ENCODE results near the gene EVC2.

The EVC2 gene

DNA sequence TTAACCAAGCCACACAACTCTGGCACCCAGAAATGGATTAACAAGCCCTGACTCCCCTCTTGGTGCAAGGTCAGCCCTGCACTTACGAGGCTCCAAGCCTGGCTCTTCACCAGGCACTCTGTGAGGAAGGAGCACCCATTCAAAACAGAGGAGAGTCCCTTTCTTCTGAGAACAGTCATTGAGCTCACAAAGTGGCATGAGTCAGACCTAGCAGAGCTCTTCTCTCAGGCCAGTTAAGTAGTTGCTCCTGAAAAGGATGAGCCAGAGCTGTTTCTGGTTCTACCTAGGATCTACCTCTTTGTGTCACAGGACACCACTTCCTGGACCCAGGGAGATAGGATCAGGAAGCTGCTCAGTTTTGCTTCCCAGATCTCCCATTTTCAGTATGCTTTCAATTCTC lies 48.2 kb downstream of the EVC2 start:
- no peak for DNase-seq

DNA sequence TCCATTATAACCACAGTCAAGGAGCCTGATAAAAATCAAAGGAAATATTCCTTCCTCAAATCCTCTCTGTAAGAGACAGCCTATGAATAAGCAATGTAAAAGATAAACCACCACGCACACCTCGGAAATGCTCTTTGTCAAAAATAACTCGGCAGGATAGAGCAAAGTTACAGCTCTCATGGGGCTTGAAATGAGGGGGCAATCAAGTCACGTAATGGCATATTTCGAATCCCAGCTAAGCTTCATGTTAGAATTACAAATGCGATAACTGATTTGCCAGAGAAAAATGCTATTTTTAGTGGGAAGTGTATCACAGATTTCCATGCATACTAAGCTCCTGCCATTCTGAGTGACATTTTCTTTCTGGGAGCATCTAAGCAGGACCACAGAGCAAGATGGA lies 49.4 kb downstream of the EVC2 start:
- no peak for DNase-seq

DNA sequence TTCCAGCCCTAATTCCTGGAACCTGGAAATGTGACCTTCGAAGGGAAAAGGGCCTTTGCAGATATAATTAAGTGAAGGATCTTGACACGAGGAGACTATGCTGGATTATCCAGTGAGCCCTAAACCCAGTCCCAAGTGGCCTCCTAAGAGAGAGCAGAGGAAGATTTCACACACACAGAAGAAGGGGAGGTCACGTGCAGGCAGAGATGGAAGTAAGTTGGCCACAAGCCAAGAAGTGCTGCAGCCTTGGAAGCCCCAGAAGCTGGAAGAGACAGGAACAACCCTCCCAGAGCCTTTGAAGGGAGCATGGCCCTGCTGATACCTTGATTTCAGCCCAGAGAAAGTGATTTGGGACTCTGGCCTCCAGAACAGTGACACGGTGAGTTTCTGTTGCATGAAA lies 51.9 kb downstream of the EVC2 start:
- DNase-seq: no peak

DNA sequence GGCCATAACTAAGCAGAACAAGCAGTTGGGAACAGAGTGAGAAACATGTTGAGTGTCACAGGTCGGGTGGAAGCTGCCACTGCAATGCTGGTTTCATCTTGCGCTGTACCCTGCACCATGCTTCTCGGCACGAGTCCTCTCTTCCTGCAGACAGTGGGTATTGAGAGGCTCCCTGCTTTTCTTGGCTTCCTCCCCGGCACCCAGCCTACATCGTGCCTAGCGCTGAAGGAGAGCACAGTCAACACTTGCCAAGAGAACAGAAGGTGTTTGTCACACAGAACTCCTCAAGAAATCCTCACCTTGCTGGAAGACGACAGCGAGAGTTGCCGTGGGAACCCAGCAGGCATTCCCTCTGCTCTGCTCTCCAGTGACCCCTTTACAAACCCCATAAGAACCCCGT lies 53.6 kb downstream of the EVC2 start:
- no peak for DNase-seq

DNA sequence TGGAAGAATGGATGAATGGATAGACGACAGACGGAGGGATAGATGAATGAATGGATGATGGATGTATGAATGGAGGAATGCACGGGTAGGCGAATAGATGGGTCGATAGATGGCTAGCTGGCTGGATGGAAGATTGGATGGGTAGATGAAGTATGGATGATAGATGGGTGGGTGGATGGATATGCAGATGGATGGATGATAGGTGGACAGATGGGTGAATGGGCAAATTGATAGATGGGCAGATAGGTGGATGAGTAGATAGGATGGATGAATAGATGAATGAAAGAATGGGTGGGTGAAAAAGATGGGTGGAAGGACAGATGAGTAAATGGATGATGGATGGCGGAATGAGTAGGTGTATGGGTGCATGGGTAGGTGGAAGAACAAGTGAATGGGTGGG lies 57.3 kb downstream of the EVC2 start:
- DNase-seq: no peak

DNA sequence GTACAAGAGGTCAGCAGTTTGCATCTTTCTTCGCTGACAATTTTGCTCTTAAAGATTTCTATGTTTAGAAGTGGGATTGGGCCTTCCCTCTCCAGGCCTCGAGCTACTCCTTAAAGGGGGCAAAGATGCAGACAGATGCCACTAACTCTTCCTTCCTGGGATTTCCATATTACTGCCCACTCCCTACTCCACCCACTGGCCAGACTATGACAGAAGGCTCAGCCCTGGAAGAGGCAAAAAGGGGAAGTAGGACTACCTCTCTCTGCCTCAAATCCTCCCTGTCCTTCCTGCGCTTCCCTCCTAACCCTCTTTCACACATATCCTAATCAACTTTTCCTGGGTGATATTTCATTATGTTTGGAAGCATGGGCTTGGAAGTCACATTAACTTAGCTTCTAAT lies 58.3 kb downstream of the EVC2 start:
- no peak for DNase-seq

DNA sequence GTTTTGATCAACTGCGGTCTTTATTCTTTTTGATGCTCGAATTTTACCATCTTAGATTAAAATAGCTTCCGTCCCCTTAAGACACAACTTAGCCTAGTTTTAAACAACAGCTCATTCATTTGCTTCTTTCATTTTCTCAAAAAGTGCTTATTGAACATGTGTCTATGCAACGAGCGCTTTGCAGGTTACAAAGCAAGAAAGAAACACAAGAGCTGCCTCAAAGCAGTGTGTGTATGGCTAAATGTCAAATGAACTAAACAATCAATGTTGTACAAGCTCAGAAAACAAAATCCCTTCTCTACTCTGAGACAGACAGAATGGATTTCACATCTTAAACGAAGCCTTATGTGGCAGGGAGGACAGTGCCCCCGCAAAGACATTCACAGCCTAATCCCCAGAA lies 61.0 kb downstream of the EVC2 start:
- DNase-seq: no peak

DNA sequence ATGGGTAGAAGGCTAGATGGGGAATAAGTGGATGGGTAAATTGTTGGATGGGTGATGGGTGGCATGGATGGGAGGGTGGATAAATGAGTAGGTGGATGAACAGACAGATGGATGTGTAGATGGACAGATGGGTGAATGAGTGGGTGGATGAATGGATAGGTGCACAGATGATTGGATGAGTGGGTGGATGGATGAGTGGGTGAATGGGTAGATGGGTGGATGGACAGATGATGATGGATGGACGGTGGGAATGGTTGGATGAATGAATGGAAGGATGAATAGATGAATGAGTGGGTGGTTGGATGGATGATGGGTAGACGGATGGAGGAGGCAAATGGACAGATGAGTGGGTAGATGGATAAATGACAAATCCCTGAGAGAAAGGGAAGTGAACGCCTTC lies 68.3 kb downstream of the EVC2 start:
- DNase-seq: no peak

DNA sequence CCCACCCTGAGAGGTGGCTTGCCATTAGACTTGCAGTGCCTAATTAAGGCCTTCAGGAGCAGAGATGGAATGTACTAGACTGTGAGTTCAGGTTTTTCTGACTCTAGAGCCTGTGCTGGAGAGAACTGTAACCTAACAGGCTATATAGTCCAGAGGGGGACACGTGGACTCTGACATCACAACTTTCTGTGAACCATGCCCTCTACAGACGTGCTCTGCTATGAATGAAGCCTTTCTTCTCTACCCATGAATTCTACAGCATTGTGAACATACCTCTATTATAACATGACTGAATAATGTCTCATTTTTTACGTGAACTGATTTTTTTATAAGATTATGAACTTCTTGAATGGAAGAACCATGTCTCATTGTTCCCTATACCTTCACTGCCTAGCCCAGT lies 68.8 kb downstream of the EVC2 start:
- DNase-seq: no peak

DNA sequence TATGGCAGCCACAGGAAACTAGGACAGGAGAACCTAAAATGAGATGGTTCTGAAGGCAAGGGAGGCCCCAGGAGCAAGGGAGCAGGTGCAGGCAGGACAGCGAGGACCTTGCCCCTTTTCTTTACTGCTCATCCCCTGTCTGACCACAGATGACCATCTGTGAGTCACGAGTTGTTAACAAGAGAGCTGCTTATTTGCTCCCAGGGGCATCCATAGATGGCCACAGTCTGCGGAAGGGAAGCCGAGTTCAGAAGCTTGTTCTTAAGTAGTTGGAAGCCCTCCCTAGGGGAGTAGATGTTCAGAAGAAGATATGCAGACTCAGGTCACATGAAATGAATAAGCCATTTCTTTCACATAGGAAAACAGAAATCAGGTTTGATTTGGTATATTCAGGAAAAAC lies 69.4 kb downstream of the EVC2 start:
- DNase-seq: peak; percentile 47

DNA sequence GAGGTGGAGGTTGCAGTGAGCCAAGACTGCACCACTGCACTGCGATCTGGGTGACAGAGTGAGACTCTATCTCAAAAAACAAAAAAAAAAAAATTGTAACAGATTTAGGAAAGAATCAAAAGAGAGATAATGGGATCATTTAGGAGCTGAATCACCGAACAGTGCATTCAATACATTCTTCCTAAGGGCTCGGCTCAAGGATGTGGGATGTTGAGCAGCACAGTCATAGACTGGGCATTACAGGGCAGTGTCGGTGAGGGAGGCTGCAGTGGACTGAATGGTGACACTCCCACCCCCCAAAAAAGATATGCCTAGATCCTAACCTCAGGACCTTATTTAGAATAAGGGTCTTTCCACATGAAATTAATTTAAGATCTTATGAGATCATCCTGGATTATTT lies 70.0 kb downstream of the EVC2 start:
- DNase-seq: no peak

DNA sequence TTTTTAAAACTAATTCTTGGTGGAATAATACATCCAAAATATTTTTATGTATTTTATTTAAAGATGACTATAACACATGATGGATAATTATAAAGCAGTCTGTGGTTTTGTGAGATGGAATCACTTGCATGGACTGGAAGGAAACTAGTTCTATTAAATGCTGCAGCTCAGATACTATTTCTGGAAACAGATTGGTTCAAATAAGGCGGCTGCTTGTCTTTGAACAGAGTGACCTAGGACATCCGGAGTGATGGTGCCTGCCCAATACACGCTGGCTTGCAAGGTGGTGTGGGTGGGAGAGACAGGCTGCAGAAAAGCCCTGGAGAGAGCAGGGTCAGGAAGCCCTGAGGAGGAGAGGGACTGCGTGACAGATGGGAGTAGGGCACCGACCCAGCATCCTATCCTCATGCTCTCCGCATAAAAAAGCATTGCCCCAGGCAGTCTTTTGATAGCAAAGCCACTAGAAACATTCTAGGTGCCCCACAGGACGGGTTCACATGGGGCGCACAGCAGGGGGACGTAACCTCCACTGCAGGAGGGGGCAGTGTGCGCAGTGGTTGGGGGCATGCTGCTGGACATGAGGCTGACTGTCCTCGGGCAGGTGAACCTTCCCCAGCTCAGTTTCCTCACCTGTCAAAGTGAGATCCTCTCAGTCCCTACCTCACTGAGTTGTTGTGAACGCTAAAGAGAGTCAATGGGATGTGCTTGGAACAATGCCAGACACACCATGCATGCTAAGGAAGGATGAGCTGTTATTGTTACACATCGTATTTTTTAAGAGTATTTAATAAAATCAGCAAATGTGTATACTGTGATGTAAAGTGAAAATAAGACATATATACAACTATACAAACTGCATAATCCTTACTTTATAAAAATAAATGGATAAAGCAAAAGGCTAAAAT lies 71.3 kb downstream of the EVC2 start:
- no peak for DNase-seq

DNA sequence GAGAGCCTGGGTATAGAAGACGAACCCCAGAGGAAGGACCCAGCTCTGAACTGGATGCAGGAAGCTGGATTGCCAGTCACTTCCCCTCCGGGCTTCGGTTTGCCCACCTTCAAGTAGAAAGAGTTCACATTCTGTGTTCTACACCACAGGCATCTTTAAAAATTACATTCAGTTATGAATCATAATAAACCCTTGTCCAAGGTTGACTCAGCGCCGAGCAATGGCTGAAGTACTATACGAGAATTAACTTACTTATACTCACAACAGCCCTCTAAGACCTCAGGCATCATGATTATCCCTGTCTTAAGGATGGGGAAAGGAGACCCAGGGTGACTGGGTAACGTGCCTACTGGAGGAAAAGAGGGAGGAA lies 72.5 kb downstream of the EVC2 start:
- no peak for DNase-seq

DNA sequence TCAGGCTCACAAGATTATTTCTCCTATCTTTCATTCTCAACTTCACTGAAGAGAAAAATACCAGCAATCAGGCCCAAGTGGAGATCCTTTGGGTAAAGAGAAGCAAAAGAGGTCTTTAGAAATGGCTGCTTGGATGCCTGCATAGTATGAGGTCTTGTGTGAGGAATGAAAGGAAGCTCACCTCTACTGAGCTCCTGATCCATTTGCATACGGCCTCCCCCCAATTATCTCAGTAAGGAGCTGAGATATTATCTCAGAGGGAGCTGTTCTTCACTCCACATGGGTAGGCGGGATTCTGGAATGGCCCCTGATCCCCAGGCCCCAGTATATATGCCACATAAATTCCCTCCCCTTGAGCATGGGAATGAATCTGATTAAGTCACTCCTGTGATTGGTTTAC lies 75.8 kb downstream of the EVC2 start:
- DNase-seq: no peak

DNA sequence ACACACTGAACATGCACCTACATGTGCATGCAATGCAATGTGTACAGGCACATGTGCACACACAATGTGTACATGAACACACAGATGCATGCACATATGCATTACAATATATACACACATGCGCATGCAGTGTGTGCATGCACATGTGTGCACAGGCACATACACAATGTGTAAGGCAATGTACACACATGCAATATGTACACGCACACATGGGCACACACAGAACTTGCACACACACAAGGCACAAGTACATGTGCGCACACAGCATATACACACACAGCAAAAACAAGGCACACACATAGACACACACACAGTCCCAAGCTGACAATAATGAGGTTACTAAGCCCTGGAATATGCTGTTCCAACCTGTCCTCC lies 76.3 kb downstream of the EVC2 start:
- DNase-seq: no peak

DNA sequence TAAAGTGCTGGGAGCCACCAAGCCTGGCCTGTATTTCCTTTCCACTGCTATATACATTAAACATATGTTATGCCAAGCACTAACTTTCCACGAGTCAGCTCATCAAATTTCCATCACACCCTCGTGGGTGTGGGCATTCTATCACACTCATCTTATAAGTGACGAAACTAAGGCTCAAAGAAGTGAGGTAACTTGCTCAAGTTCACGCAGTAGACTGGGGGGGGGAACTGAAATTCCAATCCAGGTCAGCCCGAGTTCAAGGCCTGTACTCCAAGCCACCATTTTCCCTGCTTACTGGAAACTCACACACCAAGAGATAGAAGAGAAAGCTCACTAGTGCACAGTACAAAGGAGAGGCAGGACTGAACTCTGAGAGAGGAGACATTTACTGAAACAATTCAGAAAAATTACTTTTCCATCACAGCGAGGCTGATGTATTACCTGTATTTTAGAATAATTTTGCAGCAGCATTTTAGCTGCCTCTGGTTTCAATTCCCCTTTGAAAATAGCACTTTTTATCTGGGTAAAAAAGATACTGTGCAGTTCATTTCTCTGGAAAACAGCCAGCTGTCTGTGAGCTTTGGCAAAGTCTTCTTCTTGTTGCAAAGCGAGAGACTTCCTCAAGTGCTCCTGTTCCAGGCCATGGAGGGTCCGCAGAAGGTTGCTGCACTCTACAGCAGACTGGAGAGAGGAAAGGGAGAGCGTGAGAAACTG lies 76.8 kb downstream of the EVC2 start:
- DNase-seq: no peak

DNA sequence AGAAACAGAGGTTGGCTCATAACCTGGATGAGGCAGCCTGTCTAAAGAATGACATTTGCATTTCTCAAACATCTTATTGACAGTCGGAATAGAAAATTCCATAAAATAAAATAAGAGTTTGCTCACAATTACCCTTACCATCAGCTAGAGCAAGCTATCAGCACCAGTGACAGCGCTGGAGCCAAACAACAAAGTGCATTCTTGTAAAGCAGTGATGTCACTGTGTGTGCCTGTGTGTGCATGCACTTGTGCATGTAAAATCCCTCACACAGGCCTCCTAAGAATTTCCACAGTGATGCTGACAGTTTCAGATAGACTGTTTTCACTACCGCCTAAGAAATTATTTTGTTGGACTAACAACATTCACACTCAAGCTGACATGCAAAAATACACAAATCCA lies 77.6 kb downstream of the EVC2 start:
- DNase-seq: no peak

DNA sequence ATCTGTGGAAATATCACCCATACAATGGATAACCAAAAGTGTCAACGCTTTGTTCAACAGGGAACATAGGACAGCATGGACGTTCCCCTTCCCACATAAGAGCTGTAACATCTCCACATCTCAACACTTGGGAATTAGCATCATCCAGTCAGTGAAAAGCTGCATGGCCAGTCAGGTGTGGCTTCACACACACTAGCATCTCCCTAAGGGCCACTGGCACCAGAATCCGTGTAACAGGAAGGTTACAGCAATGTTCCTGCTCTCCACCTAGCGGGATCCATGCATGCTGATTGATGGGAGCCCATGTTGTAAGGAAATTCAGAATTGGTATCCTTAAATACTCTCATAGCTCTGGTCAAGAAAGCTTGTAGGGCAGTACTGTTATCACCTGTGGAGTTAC lies 78.8 kb downstream of the EVC2 start:
- DNase-seq: no peak

DNA sequence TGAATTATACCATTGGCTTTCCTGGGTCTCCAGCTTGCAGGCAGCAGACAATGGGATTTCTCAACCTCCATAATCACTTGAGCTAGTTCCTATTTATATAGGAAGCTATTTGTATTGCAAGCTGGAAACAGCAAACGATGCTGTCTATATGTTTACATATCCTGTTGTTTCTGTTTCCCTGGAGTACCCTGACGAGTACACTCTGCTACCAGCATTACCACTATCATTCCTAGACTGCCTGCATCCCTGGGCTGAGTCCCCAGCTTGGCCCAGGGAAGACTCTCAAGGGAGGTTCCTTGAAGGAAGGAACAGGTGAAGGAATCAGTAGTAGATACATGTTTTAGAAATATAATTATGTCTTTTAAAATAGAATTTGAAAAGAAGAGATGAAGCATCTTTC lies 81.4 kb downstream of the EVC2 start:
- DNase-seq: no peak

DNA sequence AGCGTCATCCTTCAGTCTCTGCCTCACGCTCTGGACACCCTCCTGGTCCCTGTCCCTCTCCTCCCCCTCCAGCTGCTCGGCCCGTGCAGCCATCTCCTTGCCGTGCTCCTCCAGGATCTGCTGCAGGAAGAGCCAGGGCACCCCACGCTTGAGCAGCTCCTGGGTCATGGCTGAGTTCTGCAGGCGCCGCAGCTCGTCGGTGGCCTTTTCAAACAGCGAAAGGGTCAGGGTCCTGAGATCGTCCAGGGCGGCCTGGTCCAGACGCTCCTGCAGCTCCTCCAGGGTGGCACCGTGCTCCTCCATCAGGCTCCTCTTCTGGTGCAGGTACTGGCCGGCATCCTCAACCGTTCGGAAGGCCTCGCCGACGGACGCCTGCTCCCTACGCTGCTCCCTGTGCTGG lies 85.8 kb downstream of the EVC2 start:
- DNase-seq: no peak

DNA sequence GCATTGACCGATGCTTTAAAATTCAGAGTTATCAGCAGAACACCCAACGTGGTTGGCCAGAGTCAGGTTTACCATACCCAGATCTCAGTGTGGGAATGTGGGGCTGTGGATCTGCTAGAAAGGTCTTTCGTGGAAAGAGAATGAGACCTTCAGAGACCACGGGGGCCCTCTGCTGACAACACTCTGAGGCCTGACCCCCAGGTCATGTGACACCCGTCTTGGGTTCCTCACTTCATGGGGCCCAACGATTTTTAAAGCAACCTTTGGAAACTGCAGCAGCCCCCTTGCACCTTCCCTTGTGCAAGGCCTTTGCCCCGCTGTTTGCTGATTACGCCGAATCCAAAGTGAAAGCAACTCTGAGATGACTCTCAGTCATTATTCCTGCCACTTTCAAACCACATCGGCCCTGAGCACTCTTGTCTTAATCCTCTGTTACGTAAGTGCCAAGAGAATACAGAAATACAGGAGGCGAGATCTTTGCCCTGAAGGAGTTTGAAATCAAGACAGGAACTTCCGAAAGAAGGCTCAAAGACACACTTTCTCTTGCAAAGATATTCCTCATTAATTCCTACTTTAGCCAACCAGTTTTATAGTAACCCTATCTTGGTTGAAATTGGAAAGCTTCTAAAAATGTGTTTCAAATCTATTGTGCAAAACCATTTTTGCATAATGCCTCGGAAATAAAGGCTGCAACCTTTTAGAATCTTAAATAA lies 88.3 kb downstream of the EVC2 start:
- no peak for DNase-seq

DNA sequence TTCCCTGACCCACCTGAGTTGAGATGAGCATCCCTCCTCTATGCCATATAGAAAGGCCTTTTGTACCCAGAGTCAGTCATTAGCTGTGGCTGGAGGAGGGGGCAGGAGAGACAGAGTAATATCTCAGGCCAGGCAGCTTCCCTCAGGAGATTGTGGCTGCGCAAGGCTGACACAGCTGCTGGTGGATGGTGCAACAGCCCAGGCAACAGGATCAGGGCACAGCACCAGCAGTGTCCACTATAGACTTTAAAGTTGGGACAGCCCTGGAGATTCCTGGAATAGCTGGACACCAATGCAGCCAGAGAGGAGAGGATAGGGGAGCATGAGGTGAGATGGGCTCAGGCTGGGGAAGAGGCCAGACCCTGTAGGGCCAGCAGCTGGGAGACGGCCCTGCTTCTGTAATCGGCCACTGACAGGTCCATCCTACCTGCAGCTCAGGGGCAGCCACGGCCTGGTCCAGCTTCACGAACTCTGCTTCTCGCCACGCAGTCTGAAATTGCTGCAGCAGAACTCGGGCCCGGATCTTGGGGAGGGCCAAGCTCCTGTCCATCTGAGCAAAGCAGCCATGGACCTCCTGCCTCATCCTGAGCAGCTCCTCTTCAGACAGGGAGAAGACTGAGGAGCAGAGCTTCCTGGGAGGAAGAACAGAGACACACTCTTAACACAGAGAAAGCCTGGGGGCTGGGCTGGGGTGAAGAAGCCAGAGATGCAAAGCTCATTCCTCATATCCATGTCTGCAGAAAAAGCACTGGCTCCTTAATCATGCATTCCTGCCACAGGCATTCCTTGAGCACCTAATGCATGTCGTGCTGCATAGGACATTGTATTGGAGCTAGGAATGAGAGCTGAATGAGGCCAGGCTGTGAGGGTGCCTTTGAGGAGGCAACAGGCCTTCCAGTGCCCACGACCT lies 90.1 kb downstream of the EVC2 start:
- no peak for DNase-seq

Data from eye (tissue), 1 donor.